ENCODE results near the gene GSE1. TPM values are rescaled to one million over a fixed set of nuclear protein-coding genes. Genes with fewer than 3 reads are reported as not detected.

Gene GSE1
- total RNA-seq, 1 experiment from 2014 or later, result 97.5 TPM

DNA sequence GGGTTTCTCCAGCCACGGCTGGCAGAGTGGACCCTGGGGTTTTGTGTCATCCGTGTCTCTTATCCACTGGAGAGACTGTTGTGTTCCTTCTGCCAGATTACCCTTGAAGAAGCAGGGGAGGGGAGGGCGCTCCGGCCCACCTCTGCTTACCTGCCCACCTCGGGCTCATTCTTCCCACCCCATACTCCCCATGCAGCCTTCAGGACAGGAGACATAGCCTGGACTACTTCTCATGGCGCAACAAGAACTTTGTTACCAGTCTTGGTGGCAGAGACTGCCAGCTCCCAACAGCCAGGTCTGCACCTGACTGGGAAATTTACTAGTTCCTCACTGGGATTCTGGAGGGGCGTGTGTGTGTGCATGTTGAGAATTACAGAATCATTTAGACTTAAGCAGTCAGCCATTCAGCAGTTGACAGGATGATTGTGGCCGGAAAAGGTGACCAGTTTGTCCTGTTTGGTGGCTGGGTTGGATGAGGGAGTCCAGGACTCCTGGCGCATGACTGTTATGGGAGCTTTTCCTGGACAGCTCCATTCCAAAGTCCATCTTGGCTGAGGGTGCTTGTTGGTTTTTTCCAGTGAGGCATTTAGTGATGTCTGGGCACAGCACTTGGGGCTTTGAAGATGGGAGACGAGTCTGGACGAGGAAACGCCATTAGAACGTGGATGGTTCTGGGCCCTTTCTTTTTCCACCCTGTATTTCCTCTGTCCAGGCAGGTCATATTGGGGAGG is 8.7 kb downstream of the GSE1 start:
- Histone ChIP-seq H3K4me3 (ENCODE audit: low read depth in 2 of 2, low read length in 2 of 2) (no peak overlapping the region), H3K36me3 (ENCODE audit: control insufficient read depth, insufficient read depth, low read length) (no peaks in the 10 kb centered on the region), H3K27me3 (ENCODE audit: control insufficient read depth, insufficient read depth, low read length) (no peaks in the 10 kb centered on the region), H3K27ac (ENCODE audit: low read length) (no peak overlapping the region), H3K4me1 (ENCODE audit: control insufficient read depth, insufficient read depth, low read length) (peaks cover 45% of the 10 kb centered on the region), H3K9me3 (ENCODE audit: control insufficient read depth, insufficient read depth, low read depth, low read length) (no peaks in the 10 kb centered on the region)
- ATAC-seq (no peak), DNase-seq (ENCODE audit: low read depth, low spot score) (no peak)
- ChIA-PET CTCF (no interaction called here), POLR2A (no interaction called here)
- intact Hi-C loops (cut with micrococcal nuclease; ENCODE audit: unreplicated experiment), result no loop called here
- in situ Hi-C loops (cut with HindIII; ENCODE audit: low pct_unique_long_range_greater_than_20kb, low sequenced_read_pairs), result no loop called here
- TF ChIP-seq TCF7L2 (IDR thresholded peaks at IDR 0.05; ENCODE audit: low read depth, low read length) (no peak), CTCF (IDR thresholded peaks at IDR 0.05) (no peak), POLR2AphosphoS5 (IDR thresholded peaks at IDR 0.05; ENCODE audit: low read depth, low read length) (no peak), SIN3A (IDR thresholded peaks at IDR 0.05; ENCODE audit: borderline replicate concordance, insufficient read depth, low read depth, low read length) (no peak)
- TF ChIP-seq, protein P1, sequence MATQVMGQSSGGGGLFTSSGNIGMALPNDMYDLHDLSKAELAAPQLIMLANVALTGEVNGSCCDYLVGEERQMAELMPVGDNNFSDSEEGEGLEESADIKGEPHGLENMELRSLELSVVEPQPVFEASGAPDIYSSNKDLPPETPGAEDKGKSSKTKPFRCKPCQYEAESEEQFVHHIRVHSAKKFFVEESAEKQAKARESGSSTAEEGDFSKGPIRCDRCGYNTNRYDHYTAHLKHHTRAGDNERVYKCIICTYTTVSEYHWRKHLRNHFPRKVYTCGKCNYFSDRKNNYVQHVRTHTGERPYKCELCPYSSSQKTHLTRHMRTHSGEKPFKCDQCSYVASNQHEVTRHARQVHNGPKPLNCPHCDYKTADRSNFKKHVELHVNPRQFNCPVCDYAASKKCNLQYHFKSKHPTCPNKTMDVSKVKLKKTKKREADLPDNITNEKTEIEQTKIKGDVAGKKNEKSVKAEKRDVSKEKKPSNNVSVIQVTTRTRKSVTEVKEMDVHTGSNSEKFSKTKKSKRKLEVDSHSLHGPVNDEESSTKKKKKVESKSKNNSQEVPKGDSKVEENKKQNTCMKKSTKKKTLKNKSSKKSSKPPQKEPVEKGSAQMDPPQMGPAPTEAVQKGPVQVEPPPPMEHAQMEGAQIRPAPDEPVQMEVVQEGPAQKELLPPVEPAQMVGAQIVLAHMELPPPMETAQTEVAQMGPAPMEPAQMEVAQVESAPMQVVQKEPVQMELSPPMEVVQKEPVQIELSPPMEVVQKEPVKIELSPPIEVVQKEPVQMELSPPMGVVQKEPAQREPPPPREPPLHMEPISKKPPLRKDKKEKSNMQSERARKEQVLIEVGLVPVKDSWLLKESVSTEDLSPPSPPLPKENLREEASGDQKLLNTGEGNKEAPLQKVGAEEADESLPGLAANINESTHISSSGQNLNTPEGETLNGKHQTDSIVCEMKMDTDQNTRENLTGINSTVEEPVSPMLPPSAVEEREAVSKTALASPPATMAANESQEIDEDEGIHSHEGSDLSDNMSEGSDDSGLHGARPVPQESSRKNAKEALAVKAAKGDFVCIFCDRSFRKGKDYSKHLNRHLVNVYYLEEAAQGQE (IDR thresholded peaks at IDR 0.05; ENCODE audit: insufficient read depth in 1 of 2, low read depth in 2 of 2, low read length in 1 of 2), result no peak
- no TSS peak for BruUV-seq (replicated peaks)

DNA sequence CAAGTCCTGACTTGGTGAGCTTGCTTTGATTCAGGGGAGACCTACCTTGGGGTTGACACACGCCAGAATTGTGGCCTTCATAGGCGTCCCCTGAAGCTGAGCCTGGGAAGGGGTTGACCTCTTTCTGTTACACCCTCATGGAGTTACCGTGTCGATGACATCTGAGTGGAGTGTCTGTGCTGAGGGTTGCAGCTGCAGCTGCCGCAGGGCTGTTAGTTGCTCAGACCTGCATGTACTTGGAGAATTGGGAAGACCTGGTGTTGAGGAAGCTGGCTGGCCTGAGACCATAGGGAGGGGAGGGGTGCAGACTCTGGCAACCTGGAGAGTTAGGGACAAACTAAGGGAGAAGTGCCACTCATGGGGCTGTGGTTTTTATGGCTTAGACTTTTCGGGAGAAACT is 9.6 kb downstream of the GSE1 start:
- CTCF ChIA-PET, result interaction anchor here (0.7 kb wide), 1 partner anchor 22 kb away, joined by 5 read pairs; no protein-coding TSS in a partner anchor
- H3K27me3 ChIP-seq (ENCODE audit: control insufficient read depth, insufficient read depth, low read length), result no peaks in the 10 kb centered on the region
- in situ Hi-C loops (cut with HindIII; ENCODE audit: low pct_unique_long_range_greater_than_20kb, low sequenced_read_pairs) (no loop called here), intact Hi-C loops (cut with micrococcal nuclease; ENCODE audit: unreplicated experiment) (no loop called here)
- no peak overlapping the region for H3K27ac ChIP-seq (ENCODE audit: low read length)
- no peaks in the 10 kb centered on the region for H3K9me3 ChIP-seq (ENCODE audit: control insufficient read depth, insufficient read depth, low read depth, low read length)
- peaks cover 37% of the 10 kb centered on the region for H3K4me1 ChIP-seq (ENCODE audit: control insufficient read depth, insufficient read depth, low read length)
- POLR2A ChIA-PET, result no interaction called here
- TF ChIP-seq SIN3A (IDR thresholded peaks at IDR 0.05; ENCODE audit: borderline replicate concordance, insufficient read depth, low read depth, low read length), result no peak
- TF ChIP-seq TCF7L2 (IDR thresholded peaks at IDR 0.05; ENCODE audit: low read depth, low read length), result no peak
- TF ChIP-seq, protein P1 (IDR thresholded peaks at IDR 0.05; ENCODE audit: insufficient read depth in 1 of 2, low read depth in 2 of 2, low read length in 1 of 2), result no peak
- TF ChIP-seq CTCF (IDR thresholded peaks at IDR 0.05), result no peak
- TF ChIP-seq POLR2AphosphoS5 (IDR thresholded peaks at IDR 0.05; ENCODE audit: low read depth, low read length), result no peak
- ATAC-seq (no peak), DNase-seq (ENCODE audit: low read depth, low spot score) (no peak)
- no peaks in the 10 kb centered on the region for H3K36me3 ChIP-seq (ENCODE audit: control insufficient read depth, insufficient read depth, low read length)
- TSS peak; percentile 45 for BruUV-seq (replicated peaks)
- no peak overlapping the region for H3K4me3 ChIP-seq (ENCODE audit: low read depth in 2 of 2, low read length in 2 of 2)
